Thyroid gland (tissue), 4 donors: ENCODE data around the gene MALT1. TPM values are rescaled to one million over a fixed set of nuclear protein-coding genes. Genes with fewer than 3 reads are reported as not detected.

Experiments
- DNase-seq, 2 donors: peaks; one replicate each; pipeline ENCODE4 v3.0.0-alpha.2; 2019
- H3K27ac ChIP-seq, 3 donors: fragments of 200-600 bp; sonication (generic); 1 replicate in 2 of 3; 2 replicates in 1 of 3; pipeline ENCODE4 v1.5.1; 2016 to 2019; ENCODE audit warnings: mild to moderate bottlenecking in 1 of 3, moderate library complexity in 1 of 3
- H3K27me3 ChIP-seq: fragments of 200-600 bp; sonication (generic); one replicate; pipeline ENCODE4 v1.5.1; 2019
- H3K36me3 ChIP-seq, 2 donors: fragments of 200-600 bp; sonication (generic); one replicate each; pipeline ENCODE4 v1.5.1; 2016 to 2019
- H3K4me1 ChIP-seq, 2 donors: fragments of 200-600 bp; sonication (generic); one replicate each; pipeline ENCODE4 v1.5.1; 2017 to 2019
- H3K4me3 ChIP-seq, 3 donors: fragments of 200-600 bp; sonication (generic); replicated peaks in 1 of 3; 1 replicate in 2 of 3; 2 replicates in 1 of 3; pipeline ENCODE4 v1.5.1; 2016; ENCODE audit warnings: mild to moderate bottlenecking in 1 of 3
- H3K9me3 ChIP-seq: fragments of 200-600 bp; sonication (generic); one replicate; pipeline ENCODE4 v1.5.1; 2017
- POLR2A ChIP-seq, 2 donors: fragments of 450-650 bp; IDR thresholded peaks; one replicate each; pipeline ENCODE4 v1.6.1; 2017; ENCODE audit warnings: antibody characterized with exemption in 2 of 2, mild to moderate bottlenecking in 2 of 2, moderate library complexity in 1 of 2
- WGBS, 2 donors: methylation state at CpG; one replicate each; pipeline ENCODE4 v1.1.5; 2017; 5-methylcytosine and 5-hydroxymethylcytosine counted together
- intact Hi-C: fragments of 100-400 bp; cut with DNase I; formaldehyde crosslinking; loops from one replicate; pipeline ENCODE4 v1.15.1; 2023
- total RNA-seq, 4 donors: library from RNA; depleted of rRNA; stranded (reverse); fragments of >200 nt; gene quantifications; one replicate each; pipeline ENCODE4 v1.2.3, GENCODE V29; 2016
- TF ChIP-seq, protein P1 (sequence below), 6 experiments: fragments of 200-600 bp in 3 of 6; fragments of 450-650 bp in 3 of 6; sonication (generic) in 3 of 6; IDR thresholded peaks; one replicate each; pipeline ENCODE4 v1.5.1; 2016 to 2019; ENCODE audit warnings: antibody characterized with exemption in 6 of 6, mild to moderate bottlenecking in 2 of 6, inconsistent platforms in 1 of 6, moderate library complexity in 1 of 6

MALT1 gene
- total RNA-seq, 4 donors from 2014 or later: 26.3 to 42.1 (median 30.2) TPM

DNA sequence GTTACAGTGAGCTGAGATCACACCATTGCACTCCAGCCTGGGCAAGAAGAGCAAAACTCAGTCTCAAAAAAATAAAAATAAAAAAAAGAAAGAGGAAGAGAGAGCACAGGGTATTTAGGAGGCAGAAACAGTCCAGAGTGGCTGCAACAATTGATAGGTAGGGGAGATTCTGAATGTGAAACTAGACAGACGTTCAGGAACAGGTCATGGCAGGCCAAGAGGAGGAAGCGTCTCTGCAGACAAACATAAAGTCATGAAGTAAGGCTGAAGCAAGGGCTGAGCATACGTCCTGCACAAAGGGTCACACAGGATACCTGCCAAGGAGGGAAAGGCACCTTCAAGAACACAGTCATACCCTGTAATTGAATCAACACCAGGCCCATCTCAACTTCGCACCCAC lies 129.3 kb downstream of the MALT1 start:
- no peaks in the 10 kb centered on the region for H3K4me1 ChIP-seq
- no peak overlapping the region for H3K27ac ChIP-seq
- 80 to 82% methylated on average over 4 of the region's 4 CpGs for WGBS, 2 donors
- no peak for TF ChIP-seq POLR2A (IDR thresholded peaks at IDR 0.05)
- TF ChIP-seq, protein P1, sequence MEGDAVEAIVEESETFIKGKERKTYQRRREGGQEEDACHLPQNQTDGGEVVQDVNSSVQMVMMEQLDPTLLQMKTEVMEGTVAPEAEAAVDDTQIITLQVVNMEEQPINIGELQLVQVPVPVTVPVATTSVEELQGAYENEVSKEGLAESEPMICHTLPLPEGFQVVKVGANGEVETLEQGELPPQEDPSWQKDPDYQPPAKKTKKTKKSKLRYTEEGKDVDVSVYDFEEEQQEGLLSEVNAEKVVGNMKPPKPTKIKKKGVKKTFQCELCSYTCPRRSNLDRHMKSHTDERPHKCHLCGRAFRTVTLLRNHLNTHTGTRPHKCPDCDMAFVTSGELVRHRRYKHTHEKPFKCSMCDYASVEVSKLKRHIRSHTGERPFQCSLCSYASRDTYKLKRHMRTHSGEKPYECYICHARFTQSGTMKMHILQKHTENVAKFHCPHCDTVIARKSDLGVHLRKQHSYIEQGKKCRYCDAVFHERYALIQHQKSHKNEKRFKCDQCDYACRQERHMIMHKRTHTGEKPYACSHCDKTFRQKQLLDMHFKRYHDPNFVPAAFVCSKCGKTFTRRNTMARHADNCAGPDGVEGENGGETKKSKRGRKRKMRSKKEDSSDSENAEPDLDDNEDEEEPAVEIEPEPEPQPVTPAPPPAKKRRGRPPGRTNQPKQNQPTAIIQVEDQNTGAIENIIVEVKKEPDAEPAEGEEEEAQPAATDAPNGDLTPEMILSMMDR (IDR thresholded peaks at IDR 0.05): no peak
- no peaks in the 10 kb centered on the region for H3K27me3 ChIP-seq
- no peaks in the 10 kb centered on the region for H3K36me3 ChIP-seq
- H3K4me3 ChIP-seq: no peak overlapping the region
- no peak for DNase-seq
- intact Hi-C loops: no loop called here
- no peaks in the 10 kb centered on the region for H3K9me3 ChIP-seq

DNA sequence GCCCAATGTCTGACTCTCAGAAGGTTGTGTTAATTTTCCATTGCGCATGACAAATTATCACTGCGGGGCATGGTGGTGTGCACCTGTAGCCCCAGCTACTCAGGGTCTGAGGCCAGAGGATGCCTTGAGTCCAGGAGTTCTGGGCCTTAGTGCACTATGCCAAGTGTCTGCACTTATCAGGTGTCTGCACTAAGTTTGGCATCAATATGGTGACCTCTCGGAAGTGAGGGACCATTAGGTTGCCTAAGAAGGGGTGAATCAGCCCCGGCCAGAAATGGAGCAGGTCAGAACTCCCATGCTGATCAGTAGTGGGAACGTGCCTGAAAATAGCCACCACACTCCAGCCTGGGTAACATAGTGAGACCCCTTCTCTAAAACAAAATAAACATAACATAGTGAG lies 131.7 kb downstream of the MALT1 start:
- Histone ChIP-seq H3K36me3 (no peaks in the 10 kb centered on the region), H3K9me3 (no peaks in the 10 kb centered on the region), H3K4me3 (no peak overlapping the region), H3K27me3 (no peaks in the 10 kb centered on the region), H3K4me1 (no peaks in the 10 kb centered on the region), H3K27ac (no peak overlapping the region)
- WGBS, 2 donors: 93 to 95% methylated on average over 5 of the region's 5 CpGs
- no peak for TF ChIP-seq POLR2A (IDR thresholded peaks at IDR 0.05)
- TF ChIP-seq, protein P1 (IDR thresholded peaks at IDR 0.05): no peak
- intact Hi-C loops: no loop called here
- no peak for DNase-seq

DNA sequence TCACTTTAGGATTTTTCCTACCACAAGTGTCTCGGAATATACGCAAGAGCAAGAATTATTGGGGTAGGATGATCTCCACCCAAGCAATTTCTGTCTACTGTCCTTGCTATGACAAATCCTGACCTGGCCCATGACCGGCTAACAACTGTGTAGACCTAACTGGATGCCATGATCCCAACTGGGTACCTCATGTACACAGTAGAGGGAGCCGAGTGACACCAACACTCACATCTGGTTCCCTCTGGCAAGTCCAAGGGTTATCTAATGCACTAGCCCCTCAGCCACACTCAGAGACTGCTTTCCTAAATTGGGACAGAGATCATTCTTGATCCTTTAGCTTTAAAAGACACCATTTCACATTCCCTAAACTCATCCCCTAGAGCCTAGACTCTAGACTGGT lies 132.7 kb downstream of the MALT1 start:
- WGBS, 2 donors: 98% methylated on average over 4 of the region's 4 CpGs
- TF ChIP-seq, protein P1 (IDR thresholded peaks at IDR 0.05): no peak
- TF ChIP-seq POLR2A (IDR thresholded peaks at IDR 0.05): no peak
- no peaks in the 10 kb centered on the region for H3K36me3 ChIP-seq
- H3K4me1 ChIP-seq: no peaks in the 10 kb centered on the region
- H3K27me3 ChIP-seq: no peaks in the 10 kb centered on the region
- H3K4me3 ChIP-seq: no peak overlapping the region
- no peak for DNase-seq
- intact Hi-C loops: no loop called here
- H3K9me3 ChIP-seq: no peaks in the 10 kb centered on the region
- H3K27ac ChIP-seq: no peak overlapping the region

Other genes starting within 250 kb of the MALT1 start
- gene ALPK2, start 42.4 kb upstream of the MALT1 start, total RNA-seq: under 1 TPM in 1 of 4 donors, not detected in 3; 0.11 TPM
- 100 to 1,000 TPM in 3 of 4 donors, 10 to 100 TPM in 1; 80.2 to 111 (median 109) TPM for gene ZNF532, start 193.4 kb downstream of the MALT1 start, total RNA-seq